Measurements from ENCODE around the gene VSIG2. TPM values are rescaled to one million over a fixed set of nuclear protein-coding genes. Genes with fewer than 3 reads are reported as not detected.

The VSIG2 gene
- total and polyA plus RNA-seq, 2 of the 4 experiments (the other 2 are of a cell fraction), result not detected

GRCh38 chr11:124748481-124749343 is 3.3 kb downstream of the VSIG2 start:
- H4K8ac ChIP-seq (ENCODE audit: low read depth in 2 of 2, low read length in 2 of 2), result peak overlapping the region; percentile 0 to 16; a peak in 3 of 4 replicates
- peak overlapping the region; percentile 77; the same call in 1 of the 2 replicates for H2AK5ac ChIP-seq (ENCODE audit: low read depth, low read length)
- no peak overlapping the region; the same call in 1 of the 2 replicates for H3K4me2 ChIP-seq (ENCODE audit: low read depth, low read length)
- peak overlapping the region; percentile 68 for H3K14ac ChIP-seq (replicated peaks; ENCODE audit: low read depth, low read length)
- peaks cover 14% of the 10 kb centered on the region for H3K9me1 ChIP-seq (ENCODE audit: insufficient read depth, low read length)
- no peaks in the 10 kb centered on the region; the same call in 1 of the 2 replicates for H3K27me3 ChIP-seq (ENCODE audit: control insufficient read depth, insufficient read depth, low read length)
- H3K79me1 ChIP-seq (ENCODE audit: low read depth in 1 of 2, low read length in 2 of 2), result no peaks in the 10 kb centered on the region; a peak in 1 of 4 replicates
- H3K9ac ChIP-seq (ENCODE audit: low read depth, low read length), result no peak overlapping the region
- dilution Hi-C loops (cut with HindIII; ENCODE audit: low sequenced_read_pairs, unreplicated experiment), result no loop called here
- no peak overlapping the region for H3K4me3 ChIP-seq (ENCODE audit: insufficient read depth, low read depth, low read length)
- DNase-seq (peak; percentile 56), ATAC-seq (ENCODE audit: low read depth) (no peak)
- H2BK5ac ChIP-seq (ENCODE audit: low read depth, low read length, poor library complexity, severe bottlenecking), result peak overlapping the region; percentile 37
- ChIA-PET POLR2A (ENCODE audit: unreplicated experiment) (no interaction called here), CTCF (interaction anchor here (1.2 kb wide), 1 partner anchor 10 kb away, joined by 3 read pairs; no protein-coding TSS in a partner anchor)
- H3K9me3 ChIP-seq (ENCODE audit: control insufficient read depth, insufficient read depth, low read length), result no peaks in the 10 kb centered on the region
- H4K91ac ChIP-seq (ENCODE audit: insufficient read depth, low read depth, low read length), result peak overlapping the region; percentile 39
- H2AK9ac ChIP-seq (replicated peaks; ENCODE audit: low read depth, low read length, poor library complexity), result peak overlapping the region; percentile 63
- no peaks in the 10 kb centered on the region for H4K20me1 ChIP-seq (ENCODE audit: insufficient read depth, low read length)
- H2BK120ac ChIP-seq (ENCODE audit: low read depth, low read length), result peak overlapping the region; percentile 72
- intact Hi-C loops (cut with micrococcal nuclease), result loop anchor here (10.0 kb wide), 1 partner anchor 74 kb away; the partner anchor contains the start of genes SIAE and SPA17
- H3K23ac ChIP-seq (ENCODE audit: low read depth, low read length), result 0 out of 2 replicates have a peak overlapping the region, but pooled peaks have one; percentile 68
- no peak overlapping the region for H3K27ac ChIP-seq (ENCODE audit: insufficient read depth, low read length)
- peak overlapping the region; percentile 76 for H3K4ac ChIP-seq (ENCODE audit: low read depth, low read length)
- BruUV-seq (replicated peaks), result no TSS peak
- peaks cover 10% of the 10 kb centered on the region for H3K4me1 ChIP-seq (ENCODE audit: control insufficient read depth, insufficient read depth, low read length)
- H3K56ac ChIP-seq (ENCODE audit: extremely low read depth, insufficient read depth, low read length), result no peak overlapping the region
- H4K5ac ChIP-seq (ENCODE audit: low read depth, low read length), result peak overlapping the region; percentile 55; the same call in 1 of the 2 replicates
- peak overlapping the region; percentile 87 for H2AFZ ChIP-seq (replicated peaks; ENCODE audit: low read length, poor library complexity)
- TF ChIP-seq MAFK (IDR thresholded peaks at IDR 0.05; ENCODE audit: low read depth, low read length), result no peak
- H2BK15ac ChIP-seq (ENCODE audit: low read depth, low read length), result peak overlapping the region; percentile 34; the same call in 2 of the 3 replicates
- no CpG with 5 or more reads among the region's 12 CpGs for WGBS, 2 experiments (ENCODE audit: extremely low coverage in 2 of 2, insufficient read length in 1 of 2)
- no peak overlapping the region; the same call in 1 of the 2 replicates for H3K18ac ChIP-seq (ENCODE audit: low read depth, low read length)
- peak overlapping the region; percentile 76 for H2BK20ac ChIP-seq (ENCODE audit: low read depth, low read length)
- in situ Hi-C loops (cut with MboI; ENCODE audit: low sequenced_read_pairs), result no loop called here
- no peaks in the 10 kb centered on the region for H3K36me3 ChIP-seq (ENCODE audit: control insufficient read depth, insufficient read depth, low read length)

Data from IMR-90 (cell line).